Testis (tissue), 3 donors: Measurements from ENCODE around the gene VAMP4. TPM values are rescaled to one million over a fixed set of nuclear protein-coding genes. Genes with fewer than 3 reads are reported as not detected.

Experiments used
- DNase-seq: peaks from one replicate; pipeline ENCODE4 v3.0.0-alpha.2; 2019
- H3K27ac ChIP-seq, 2 donors: fragments of 200-600 bp; sonication (generic); one replicate each; pipeline ENCODE4 v1.5.1; 2019
- H3K27me3 ChIP-seq: fragments of 200-600 bp; sonication (generic); one replicate; pipeline ENCODE4 v1.5.1; 2019
- H3K36me3 ChIP-seq: fragments of 200-600 bp; sonication (generic); one replicate; pipeline ENCODE4 v1.5.1; 2017; ENCODE audit warnings: low read depth; ENCODE audit errors: missing control alignments
- H3K4me1 ChIP-seq: fragments of 200-600 bp; sonication (generic); one replicate; pipeline ENCODE4 v1.5.1; 2019
- H3K4me3 ChIP-seq, 2 donors: fragments of 200-600 bp; sonication (generic); one replicate each; pipeline ENCODE4 v1.5.1; 2017 to 2019
- H3K9me3 ChIP-seq: fragments of 200-600 bp; sonication (generic); one replicate; pipeline ENCODE4 v1.5.1; 2017
- POLR2A ChIP-seq: fragments of 450-650 bp; IDR thresholded peaks from one replicate; pipeline ENCODE4 v1.6.1; 2017; ENCODE audit warnings: antibody characterized with exemption, mild to moderate bottlenecking, moderate library complexity
- WGBS, 2 donors: methylation state at CpG; one replicate each; pipeline ENCODE4 v1.1.5; 2018; 5-methylcytosine and 5-hydroxymethylcytosine counted together
- intact Hi-C: fragments of 100-400 bp; cut with DNase I; formaldehyde crosslinking; loops from one replicate; pipeline ENCODE4 v1.15.1; 2023; ENCODE audit warnings: low total_unique reads
- polyA plus RNA-seq: library from polyadenylated mRNA; stranded (reverse); fragments of 350-450 nt; fragmentation: Illumina TruSeq; extraction: RNeasy Lipid Tissue Mini Kit (QIAGEN cat#74804); gene quantifications from one replicate; pipeline ENCODE4 v1.2.3, GENCODE V29; 2014; ENCODE audit warnings: low read depth, low replicate concordance; ENCODE audit not compliant: insufficient read depth
- total RNA-seq, 2 donors: library from RNA; depleted of rRNA; stranded (reverse); fragments of >200 nt; gene quantifications; one replicate each; pipeline ENCODE4 v1.2.3, GENCODE V29; 2016
- TF ChIP-seq, protein P1 (sequence below), 3 experiments: fragments of 450-650 bp in 2 of 3; fragments of 200-600 bp in 1 of 3; sonication (generic) in 1 of 3; IDR thresholded peaks; one replicate each; pipeline ENCODE4 v1.5.1; 2016 to 2019; ENCODE audit warnings: antibody characterized with exemption in 3 of 3, mild to moderate bottlenecking in 2 of 3, moderate library complexity in 1 of 3

The VAMP4 gene
- total and polyA plus RNA-seq, 3 donors from 2014 or later, result 22.6 to 28.6 (median 23.7) TPM

DNA sequence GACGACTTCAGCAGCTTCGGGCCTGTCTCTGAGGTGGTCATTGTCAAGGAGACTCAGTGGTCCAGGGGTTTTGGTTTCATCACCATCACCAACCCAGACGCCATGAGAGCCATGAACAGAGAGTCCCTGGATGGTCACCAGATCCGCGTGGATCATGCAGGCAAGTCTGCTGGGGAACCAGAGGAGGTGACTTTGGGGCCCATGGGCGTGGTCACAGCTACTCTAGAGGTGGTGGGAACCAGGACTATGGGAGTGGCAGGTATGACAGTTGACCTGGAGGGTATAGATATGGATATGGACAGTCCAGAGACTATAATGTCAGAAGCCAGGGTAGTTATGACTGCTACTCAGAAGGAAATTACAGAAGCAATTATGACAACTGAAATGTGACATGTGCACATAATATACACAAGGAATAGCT, 20.3 kb upstream of the VAMP4 start:
- no peaks in the 10 kb centered on the region for H3K27me3 ChIP-seq
- peaks cover 5% of the 10 kb centered on the region for H3K4me1 ChIP-seq
- no peak overlapping the region for H3K4me3 ChIP-seq
- no peaks in the 10 kb centered on the region for H3K9me3 ChIP-seq
- no peak overlapping the region for H3K27ac ChIP-seq
- 86 to 92% methylated on average over 6 of the region's 6 CpGs for WGBS, 2 donors
- intact Hi-C loops, result no loop called here
- H3K36me3 ChIP-seq, result no peaks in the 10 kb centered on the region
- TF ChIP-seq, protein P1, sequence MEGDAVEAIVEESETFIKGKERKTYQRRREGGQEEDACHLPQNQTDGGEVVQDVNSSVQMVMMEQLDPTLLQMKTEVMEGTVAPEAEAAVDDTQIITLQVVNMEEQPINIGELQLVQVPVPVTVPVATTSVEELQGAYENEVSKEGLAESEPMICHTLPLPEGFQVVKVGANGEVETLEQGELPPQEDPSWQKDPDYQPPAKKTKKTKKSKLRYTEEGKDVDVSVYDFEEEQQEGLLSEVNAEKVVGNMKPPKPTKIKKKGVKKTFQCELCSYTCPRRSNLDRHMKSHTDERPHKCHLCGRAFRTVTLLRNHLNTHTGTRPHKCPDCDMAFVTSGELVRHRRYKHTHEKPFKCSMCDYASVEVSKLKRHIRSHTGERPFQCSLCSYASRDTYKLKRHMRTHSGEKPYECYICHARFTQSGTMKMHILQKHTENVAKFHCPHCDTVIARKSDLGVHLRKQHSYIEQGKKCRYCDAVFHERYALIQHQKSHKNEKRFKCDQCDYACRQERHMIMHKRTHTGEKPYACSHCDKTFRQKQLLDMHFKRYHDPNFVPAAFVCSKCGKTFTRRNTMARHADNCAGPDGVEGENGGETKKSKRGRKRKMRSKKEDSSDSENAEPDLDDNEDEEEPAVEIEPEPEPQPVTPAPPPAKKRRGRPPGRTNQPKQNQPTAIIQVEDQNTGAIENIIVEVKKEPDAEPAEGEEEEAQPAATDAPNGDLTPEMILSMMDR (IDR thresholded peaks at IDR 0.05), result no peak
- no peak for TF ChIP-seq POLR2A
- no peak for DNase-seq

DNA sequence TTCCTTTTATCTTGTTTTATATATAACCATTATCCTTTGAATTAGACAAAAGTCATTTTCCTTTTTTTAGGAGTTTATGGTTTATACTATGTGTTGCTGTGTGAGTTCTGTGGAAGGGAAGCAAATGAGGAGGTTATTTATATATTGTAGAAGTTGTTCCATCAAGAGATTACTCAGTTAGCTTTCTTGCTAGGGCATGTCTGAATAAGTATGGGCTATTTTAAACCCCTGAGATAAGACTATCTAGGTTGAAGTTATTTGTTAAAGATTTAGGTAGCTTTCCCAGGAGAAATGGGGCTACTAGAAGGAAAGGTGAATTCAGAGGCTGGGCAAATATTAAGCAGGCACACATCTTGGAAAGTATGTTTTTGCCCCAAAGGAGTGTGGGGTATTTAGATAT, 16.1 kb upstream of the VAMP4 start:
- no peaks in the 10 kb centered on the region for H3K9me3 ChIP-seq
- TF ChIP-seq, protein P1 (IDR thresholded peaks at IDR 0.05), result no peak
- TF ChIP-seq POLR2A, result no peak
- intact Hi-C loops, result no loop called here
- no peaks in the 10 kb centered on the region for H3K27me3 ChIP-seq
- H3K4me1 ChIP-seq, result no peaks in the 10 kb centered on the region
- DNase-seq, result no peak
- no peaks in the 10 kb centered on the region for H3K36me3 ChIP-seq
- H3K4me3 ChIP-seq, result no peak overlapping the region
- H3K27ac ChIP-seq, result no peak overlapping the region

DNA sequence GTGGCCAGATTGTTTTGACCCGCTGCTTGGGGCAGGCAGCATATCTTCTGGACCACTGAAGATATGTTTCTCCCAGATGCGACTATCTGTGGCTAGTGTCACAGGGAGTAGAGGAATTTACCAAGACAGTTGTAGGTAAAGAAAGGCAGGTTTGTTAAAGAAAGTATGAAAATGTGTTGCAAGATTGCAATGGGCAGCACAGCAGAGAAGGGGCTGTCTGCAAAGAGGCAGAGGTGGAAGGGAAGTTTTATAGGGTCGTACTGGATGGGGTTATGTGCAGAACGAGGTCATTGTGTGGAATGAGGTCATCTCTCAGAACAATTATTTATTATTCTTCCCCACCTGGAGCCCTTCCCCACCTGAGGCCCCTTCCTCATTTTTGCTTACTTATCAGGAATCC, 15.0 kb upstream of the VAMP4 start:
- intact Hi-C loops, result no loop called here
- no peak for TF ChIP-seq POLR2A
- TF ChIP-seq, protein P1 (IDR thresholded peaks at IDR 0.05), result no peak
- Histone ChIP-seq H3K9me3 (no peaks in the 10 kb centered on the region), H3K4me1 (no peaks in the 10 kb centered on the region), H3K27me3 (no peaks in the 10 kb centered on the region), H3K36me3 (no peaks in the 10 kb centered on the region), H3K27ac (no peak overlapping the region), H3K4me3 (no peak overlapping the region)
- no peak for DNase-seq
- WGBS, 2 donors, result 80 to 91% methylated on average over 4 of the region's 4 CpGs

DNA sequence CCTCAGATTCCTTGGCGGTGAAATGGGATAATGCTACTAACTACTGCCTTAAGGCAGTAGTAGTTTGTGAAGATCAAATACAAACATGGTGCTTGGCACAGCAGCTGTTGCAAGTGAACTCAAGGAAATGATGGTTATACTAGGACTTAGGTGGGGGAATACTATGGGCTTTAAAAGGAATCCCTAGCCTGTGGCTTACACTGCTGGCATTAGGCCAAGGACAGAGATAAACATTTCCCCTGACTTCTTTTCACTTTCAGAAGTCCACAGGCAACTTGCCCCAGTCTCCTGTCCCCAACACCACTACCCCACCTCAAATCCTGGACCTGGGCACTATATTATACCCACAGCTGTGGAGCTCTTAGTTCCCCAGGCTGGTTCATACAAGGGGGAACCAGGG, 13.1 kb upstream of the VAMP4 start:
- Histone ChIP-seq H3K4me1 (no peaks in the 10 kb centered on the region), H3K27me3 (no peaks in the 10 kb centered on the region), H3K36me3 (no peaks in the 10 kb centered on the region), H3K9me3 (no peaks in the 10 kb centered on the region), H3K27ac (no peak overlapping the region), H3K4me3 (no peak overlapping the region)
- 94 to 100% methylated on average over 1 of the region's 1 CpG for WGBS, 2 donors
- no peak for DNase-seq
- intact Hi-C loops, result no loop called here
- TF ChIP-seq, protein P1 (IDR thresholded peaks at IDR 0.05), result no peak
- no peak for TF ChIP-seq POLR2A

DNA sequence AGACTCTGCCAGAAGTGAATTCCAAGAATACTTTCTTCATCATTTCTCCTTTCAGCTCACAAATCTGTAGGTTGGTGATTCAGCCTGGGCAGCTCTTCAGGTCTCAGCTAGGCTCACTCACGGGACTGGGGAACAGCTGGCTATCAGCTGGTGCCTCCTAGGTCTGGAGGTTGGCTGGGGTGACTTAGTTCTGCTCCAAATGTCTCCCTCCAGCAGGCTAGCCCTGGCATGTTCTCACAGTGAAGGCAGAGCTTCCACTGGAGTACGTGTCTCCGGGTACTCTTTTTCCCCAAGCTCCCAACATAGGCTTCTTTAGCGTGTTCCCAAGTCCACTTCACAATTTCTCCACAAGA, 12.5 kb upstream of the VAMP4 start:
- H3K27ac ChIP-seq, result no peak overlapping the region
- H3K36me3 ChIP-seq, result no peaks in the 10 kb centered on the region
- intact Hi-C loops, result no loop called here
- no peak for TF ChIP-seq POLR2A
- TF ChIP-seq, protein P1 (IDR thresholded peaks at IDR 0.05), result no peak
- WGBS, 2 donors, result 67 to 78% methylated on average over 4 of the region's 4 CpGs
- H3K27me3 ChIP-seq, result no peaks in the 10 kb centered on the region
- H3K4me3 ChIP-seq, result no peak overlapping the region
- no peaks in the 10 kb centered on the region for H3K4me1 ChIP-seq
- no peak for DNase-seq
- no peaks in the 10 kb centered on the region for H3K9me3 ChIP-seq
